ENCODE results near the gene DNAJC5G.
"Not testable (repeated sequence)": the region's sequence is repeated elsewhere in the genome, so short reads cannot be mapped to it uniquely, and the experiment has no call there.

Gene DNAJC5G

GRCh38 chr2:27255660-27256059, 19.6 kb upstream of the DNAJC5G start:
- no peak for DNase-seq

- DNase-seq, result no peak
Observed at GRCh38 chr2:27256855-27257454, 18.3 kb upstream of the DNAJC5G start.

- DNase-seq, result no peak
Observed at GRCh38 chr2:27258051-27258450, 17.2 kb upstream of the DNAJC5G start.

GRCh38 chr2:27261241-27261925, 13.8 kb upstream of the DNAJC5G start:
- DNase-seq, result no peak

GRCh38 chr2:27261926-27262298, 13.3 kb upstream of the DNAJC5G start:
- DNase-seq, result no peak

GRCh38 chr2:27262379-27263286, 12.6 kb upstream of the DNAJC5G start, which contains the start of gene SLC30A3:
SLC30A3 (minus strand) TSS chr2:27263047; CDS start chr2:27262906, 141 bp downstream.
- no peak for DNase-seq

- no peak for DNase-seq
Observed at GRCh38 chr2:27263287-27264252, 11.7 kb upstream of the DNAJC5G start.

GRCh38 chr2:27264253-27264752, 10.9 kb upstream of the DNAJC5G start:
- no peak for DNase-seq

- peak; percentile 50 for DNase-seq
Observed at GRCh38 chr2:27264753-27265535, 10.3 kb upstream of the DNAJC5G start.

GRCh38 chr2:27265536-27265870, 9.7 kb upstream of the DNAJC5G start:
- DNase-seq, result no peak

GRCh38 chr2:27268296-27268695, 6.9 kb upstream of the DNAJC5G start:
- not testable (repeated sequence) for DNase-seq

GRCh38 chr2:27270131-27270530, 5.1 kb upstream of the DNAJC5G start:
- no peak for DNase-seq

- DNase-seq, result no peak
Observed at GRCh38 chr2:27270670-27271069, 4.6 kb upstream of the DNAJC5G start.

- no peak for DNase-seq
Observed at GRCh38 chr2:27271631-27272340, 3.4 kb upstream of the DNAJC5G start.

- DNase-seq, result not testable (repeated sequence)
Observed at GRCh38 chr2:27272537-27273522, 2.4 kb upstream of the DNAJC5G start.

GRCh38 chr2:27278010-27278409, 2.8 kb downstream of the DNAJC5G start:
- no peak for DNase-seq

- no peak for DNase-seq
Observed at GRCh38 chr2:27280826-27281225, 5.6 kb downstream of the DNAJC5G start.

GRCh38 chr2:27281442-27281841, 6.2 kb downstream of the DNAJC5G start:
- DNase-seq, result no peak

- DNase-seq, result no peak
Observed at GRCh38 chr2:27281855-27282559, 6.8 kb downstream of the DNAJC5G start, which contains the start of gene TRIM54. TRIM54 (plus strand) TSS chr2:27282429; CDS start chr2:27282732, 303 bp downstream.

Data from NCI-H1092 treated with DMSO at 0.1 percent for 48 hours (cell line).